GM12873 (cell line): ENCODE data around the gene SPTBN4.

Experiments
- TF ChIP-seq, protein P1 (sequence below): IDR thresholded peaks from 2 replicates; pipeline ENCODE4 v1.5.1; 2012; ENCODE audit warnings: low read depth, mild to moderate bottlenecking, moderate library complexity, low read length, control low read depth; ENCODE audit not compliant: insufficient read depth; ENCODE audit errors: missing control alignments

SPTBN4 gene

DNA sequence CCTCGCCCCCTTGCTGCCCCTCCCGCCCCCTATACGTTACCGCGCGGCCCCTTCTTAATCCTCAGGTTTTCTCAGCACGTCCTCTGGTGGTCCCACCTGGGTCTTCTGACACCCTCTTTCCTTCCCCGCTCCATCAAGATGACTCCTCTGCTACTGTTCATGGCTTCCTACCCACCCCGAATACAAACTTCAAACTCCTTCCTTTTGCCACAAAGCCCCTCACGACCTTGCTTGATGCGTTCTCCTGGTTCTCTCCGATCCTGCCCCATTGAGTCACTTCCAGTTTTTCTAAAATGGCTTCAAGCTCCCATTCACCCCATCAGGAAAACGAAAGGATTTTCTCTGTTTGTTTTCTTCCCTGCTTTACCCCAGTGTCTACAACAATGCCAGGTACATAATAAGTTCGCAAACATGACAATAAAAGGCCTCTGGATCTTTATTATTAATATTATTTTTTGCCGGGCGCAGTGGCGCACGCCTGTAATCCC, 21.9 kb upstream of the SPTBN4 start:
- TF ChIP-seq, protein P1, sequence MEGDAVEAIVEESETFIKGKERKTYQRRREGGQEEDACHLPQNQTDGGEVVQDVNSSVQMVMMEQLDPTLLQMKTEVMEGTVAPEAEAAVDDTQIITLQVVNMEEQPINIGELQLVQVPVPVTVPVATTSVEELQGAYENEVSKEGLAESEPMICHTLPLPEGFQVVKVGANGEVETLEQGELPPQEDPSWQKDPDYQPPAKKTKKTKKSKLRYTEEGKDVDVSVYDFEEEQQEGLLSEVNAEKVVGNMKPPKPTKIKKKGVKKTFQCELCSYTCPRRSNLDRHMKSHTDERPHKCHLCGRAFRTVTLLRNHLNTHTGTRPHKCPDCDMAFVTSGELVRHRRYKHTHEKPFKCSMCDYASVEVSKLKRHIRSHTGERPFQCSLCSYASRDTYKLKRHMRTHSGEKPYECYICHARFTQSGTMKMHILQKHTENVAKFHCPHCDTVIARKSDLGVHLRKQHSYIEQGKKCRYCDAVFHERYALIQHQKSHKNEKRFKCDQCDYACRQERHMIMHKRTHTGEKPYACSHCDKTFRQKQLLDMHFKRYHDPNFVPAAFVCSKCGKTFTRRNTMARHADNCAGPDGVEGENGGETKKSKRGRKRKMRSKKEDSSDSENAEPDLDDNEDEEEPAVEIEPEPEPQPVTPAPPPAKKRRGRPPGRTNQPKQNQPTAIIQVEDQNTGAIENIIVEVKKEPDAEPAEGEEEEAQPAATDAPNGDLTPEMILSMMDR: peak; percentile 41

DNA sequence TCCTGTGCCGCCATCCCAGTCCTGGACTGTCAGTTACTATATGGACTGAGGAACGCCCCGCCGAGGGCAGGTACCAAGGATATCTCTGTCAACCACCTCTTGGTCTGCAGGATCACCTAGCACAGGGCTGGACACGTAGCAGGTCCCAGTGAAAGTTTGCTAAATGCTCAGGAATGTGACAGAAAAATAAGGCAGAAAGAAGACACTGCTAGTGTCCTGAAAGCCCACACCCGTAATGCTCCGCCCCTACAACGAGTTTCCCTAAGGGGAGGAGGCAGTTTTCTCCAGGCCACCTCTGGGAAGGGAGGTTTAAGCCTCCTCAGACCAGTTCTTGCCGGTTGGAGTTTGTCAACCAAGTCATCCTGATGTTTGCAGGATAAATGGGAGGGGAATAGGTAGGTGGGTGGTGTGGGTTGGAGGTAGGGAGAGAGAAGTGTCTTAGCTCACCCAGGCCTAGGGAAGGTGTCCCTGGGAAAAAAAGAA, 21.0 kb upstream of the SPTBN4 start:
- TF ChIP-seq, protein P1: no peak

DNA sequence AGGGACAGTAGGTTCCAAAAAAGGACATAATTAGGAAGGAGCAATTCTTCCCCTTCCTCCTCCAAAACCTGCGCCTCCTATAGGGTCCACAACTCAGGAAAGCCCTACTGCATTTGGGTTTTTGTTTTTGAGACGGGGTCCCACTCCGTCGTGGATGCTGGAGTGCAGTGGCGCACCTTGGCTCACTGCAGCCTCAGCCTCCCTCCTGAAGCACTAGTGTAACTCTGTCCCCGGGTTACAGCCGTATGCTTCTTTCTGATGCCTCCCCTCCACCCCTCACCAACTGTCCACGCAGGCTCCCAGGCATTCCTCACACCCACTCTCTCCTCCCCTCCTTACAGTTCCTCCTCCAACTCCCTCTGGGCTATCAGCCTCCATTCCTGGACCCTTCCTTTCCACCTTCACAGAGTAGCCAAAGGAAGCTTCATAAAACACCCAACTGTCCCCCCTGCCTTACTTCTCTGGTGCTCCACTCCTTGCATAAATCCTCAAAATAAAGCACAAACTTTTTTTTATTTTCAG, 20.5 kb upstream of the SPTBN4 start:
- TF ChIP-seq, protein P1: no peak

DNA sequence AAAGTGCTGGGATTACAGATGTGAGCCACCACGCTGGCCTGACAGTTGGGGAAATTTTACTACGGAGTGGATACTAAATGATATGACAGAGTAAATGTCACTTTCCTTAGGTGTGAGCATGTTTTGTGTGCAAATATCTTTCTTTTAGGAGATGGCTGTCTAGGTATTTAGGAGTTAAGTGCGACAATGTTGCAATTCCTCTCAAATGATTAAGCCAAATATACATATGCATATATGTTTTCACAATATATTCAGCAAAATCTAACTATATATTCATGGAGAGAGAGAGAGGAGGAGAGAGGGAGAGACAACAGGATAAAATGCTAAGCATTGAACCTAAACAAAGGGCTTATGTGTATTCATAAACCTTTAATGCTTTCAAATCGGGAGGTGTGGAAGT, 17.3 kb upstream of the SPTBN4 start:
- TF ChIP-seq, protein P1: no peak

DNA sequence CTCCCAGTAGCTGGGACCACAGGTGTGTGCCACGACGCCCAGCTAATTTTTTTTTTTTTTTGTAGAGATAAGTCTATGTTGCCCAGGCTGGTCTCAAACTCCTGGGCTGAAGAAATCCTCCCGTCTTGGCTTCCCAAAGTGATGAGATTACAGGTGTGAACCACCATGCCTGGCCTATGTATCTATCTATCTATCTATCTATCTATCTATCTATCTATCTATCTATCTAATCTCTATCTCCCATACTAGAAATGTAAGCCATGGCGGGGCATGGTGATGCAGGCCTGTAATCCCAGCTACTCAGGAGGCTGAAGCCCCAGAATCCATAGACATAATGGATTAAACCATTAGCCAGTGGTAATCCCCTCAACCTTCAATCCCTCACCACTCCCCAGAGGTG, 16.1 kb upstream of the SPTBN4 start:
- TF ChIP-seq, protein P1: no peak

DNA sequence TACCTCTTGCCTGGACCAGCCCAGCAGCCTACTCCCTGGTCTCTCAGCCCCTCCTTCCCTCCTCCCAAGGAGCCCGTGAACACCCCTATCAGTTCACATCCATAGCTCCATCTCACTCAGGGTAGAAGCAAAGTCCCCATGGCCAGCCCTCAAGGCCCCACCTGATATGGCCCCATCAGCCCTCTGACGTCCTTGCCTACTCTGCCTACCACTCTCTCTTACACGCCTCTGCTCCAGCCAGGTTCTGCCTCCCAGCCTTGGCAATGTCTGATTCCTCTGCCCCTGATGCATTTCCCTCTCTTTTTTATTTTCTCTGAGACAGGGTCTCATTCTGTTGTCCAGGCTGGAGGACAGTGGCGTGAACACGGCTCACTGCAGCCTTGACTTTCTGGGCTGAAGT, 14.8 kb upstream of the SPTBN4 start:
- TF ChIP-seq, protein P1: no peak

DNA sequence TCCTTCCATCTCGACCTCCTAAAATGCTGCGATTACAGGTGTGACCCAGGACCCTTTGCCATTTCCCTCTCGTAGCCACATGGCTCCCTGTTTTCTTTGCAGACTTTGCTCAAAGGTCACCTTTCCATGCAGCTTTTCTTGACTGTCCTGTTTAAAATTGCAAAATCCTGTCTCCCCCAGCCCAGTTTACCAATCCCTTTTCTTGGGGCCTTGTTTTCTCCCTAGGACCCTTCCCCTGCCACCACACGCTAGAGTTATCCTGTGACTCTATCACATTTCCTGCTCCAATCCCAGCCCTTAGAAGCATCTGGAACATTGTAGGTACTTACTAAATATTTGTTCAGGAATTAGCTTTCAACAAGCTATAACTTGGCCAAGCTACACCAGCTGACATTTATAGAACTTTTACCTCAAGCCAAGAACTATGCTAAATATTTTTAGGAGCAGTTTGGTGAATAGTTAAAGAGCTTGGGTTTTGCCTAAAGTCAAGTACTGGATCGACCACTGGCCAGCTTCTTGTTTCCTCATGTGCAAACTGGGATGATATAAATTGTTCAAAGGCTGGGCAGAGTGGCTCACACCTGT, 13.6 kb upstream of the SPTBN4 start:
- TF ChIP-seq, protein P1: no peak
